Loucy (cell line): ENCODE results near the gene GALNT10.

Experiments used
- EZH2phosphoT487 ChIP-seq: fragments of 200-600 bp; IDR thresholded peaks from 2 replicates; pipeline ENCODE4 v1.6.1; 2018; ENCODE audit warnings: antibody characterized with exemption, mild to moderate bottlenecking, moderate library complexity, borderline replicate concordance
- TF ChIP-seq, protein P1 (sequence below): fragments of 200-600 bp; sonication (generic); conservative IDR thresholded peaks from 2 replicates; pipeline ENCODE4 v1.5.1; 2014; ENCODE audit warnings: mild to moderate bottlenecking, antibody characterized with exemption, low read length

DNA sequence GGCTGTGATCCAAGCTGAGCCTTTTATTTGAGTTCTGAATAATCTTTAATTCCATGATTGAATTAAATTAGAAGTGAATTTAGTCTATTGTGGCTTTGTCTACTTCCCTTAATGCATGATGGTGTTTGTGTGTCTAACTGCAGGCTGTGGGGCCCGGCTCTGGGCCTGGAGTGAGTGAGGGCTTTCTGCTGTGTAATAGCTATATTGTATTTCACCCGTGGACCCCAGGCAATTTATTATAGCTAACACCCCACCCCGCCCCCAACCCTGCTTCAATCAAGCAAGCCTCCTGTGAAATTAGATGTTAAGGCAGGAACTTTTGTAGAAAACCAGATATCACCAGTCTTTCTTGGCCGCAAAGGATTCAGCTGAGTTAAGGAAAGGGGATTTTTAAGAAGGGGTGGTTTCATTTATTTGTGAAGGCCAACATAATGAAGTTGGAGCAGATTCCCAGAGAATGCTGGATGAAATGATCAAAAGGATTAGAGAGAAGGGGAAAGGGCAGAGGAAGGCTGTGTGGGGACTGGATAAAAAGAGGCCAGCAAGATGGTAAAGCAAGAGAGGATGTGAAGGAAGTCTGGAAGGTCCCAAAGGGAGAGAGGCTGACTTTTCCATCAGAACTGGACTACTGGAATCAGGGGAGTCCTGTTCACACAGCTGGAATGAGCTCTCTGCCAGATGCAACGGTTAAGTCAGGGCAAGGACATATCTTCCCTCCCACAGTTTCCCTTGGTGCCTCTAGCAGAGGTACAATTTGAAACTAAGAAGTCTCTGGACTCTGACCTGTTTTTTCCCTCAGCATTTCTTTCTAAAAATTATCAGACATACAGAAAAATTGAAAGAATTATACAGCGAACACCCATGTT lies 129.9 kb downstream of the GALNT10 start:
- TF ChIP-seq, protein P1, sequence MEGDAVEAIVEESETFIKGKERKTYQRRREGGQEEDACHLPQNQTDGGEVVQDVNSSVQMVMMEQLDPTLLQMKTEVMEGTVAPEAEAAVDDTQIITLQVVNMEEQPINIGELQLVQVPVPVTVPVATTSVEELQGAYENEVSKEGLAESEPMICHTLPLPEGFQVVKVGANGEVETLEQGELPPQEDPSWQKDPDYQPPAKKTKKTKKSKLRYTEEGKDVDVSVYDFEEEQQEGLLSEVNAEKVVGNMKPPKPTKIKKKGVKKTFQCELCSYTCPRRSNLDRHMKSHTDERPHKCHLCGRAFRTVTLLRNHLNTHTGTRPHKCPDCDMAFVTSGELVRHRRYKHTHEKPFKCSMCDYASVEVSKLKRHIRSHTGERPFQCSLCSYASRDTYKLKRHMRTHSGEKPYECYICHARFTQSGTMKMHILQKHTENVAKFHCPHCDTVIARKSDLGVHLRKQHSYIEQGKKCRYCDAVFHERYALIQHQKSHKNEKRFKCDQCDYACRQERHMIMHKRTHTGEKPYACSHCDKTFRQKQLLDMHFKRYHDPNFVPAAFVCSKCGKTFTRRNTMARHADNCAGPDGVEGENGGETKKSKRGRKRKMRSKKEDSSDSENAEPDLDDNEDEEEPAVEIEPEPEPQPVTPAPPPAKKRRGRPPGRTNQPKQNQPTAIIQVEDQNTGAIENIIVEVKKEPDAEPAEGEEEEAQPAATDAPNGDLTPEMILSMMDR: no peak
- TF ChIP-seq EZH2phosphoT487: no peak
